GM21360 (cell line): ENCODE data around the gene ADAM11.

Source experiments
- ATAC-seq: cut with Tn5 transposase; IDR thresholded peaks from one replicate; pipeline ENCODE4 v1.9.1; 2021; ENCODE audit warnings: mild to moderate bottlenecking, moderate library complexity; ENCODE audit not compliant: unreplicated experiment

ADAM11 gene

DNA sequence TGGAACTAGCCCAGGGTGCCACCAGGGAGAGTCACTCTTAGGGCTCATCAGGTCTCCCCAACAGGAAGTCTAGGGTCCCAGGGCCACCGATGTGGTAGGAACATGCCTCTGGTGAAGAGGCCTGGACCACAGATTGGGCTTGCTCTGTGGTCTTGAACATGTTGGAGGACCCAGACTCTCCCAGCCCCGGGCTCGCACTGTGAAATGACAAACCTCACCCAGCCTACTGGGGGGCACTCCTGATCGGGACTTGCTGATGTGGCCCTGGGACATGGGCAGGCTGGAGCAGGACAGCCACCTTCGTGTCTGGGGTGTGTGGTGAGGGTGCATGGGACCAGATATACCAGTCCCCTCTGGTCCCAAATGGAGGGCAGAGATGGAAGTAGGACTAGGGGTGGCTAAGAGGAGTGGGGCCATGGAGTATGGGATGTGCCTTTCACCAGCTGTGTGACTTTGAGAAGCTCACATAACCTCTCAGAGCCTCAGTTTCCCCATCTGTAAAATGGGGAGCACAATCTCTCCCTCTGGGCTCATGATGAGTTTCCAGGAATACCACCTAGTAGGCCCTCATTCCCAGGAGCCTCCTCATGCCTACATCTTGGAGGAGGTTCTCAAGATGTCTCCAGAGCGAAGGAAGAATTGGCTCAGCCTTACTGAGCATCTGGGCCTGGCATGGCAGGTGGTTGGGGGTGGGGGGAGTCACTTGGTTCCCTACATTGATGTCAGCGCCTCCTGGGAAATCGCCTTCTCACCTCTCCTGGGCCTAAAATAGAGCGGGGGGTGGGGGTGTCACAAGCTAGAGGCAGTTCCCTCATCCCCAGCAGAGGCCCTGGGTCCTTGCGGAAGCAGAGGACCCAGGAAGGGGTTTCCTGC is 1.5 kb upstream of the ADAM11 start:
- no peak for ATAC-seq

DNA sequence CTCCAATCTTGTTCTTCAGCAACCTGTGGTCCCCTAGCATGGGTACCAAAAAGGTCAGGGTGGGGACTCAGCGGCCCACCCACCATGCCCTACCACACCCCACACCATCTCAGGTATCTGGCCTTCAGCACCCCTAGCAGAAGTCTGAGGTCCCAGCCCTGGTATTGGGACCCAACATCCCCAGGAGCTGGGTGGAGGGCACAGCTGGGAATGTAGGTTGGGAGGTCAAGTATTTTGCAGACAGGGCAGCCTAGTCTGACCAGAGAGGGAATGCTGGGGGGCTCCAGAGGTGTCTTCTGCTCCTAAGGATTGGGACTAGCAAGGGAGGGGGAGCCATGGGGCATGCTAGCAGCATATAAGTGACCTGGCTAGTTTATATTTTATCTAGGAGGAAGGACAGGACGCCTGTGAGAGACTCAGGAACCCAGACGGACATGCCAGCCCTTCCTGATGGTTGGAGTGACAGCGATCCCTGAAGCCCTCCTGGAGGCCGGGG is 822 bp upstream of the ADAM11 start:
- ATAC-seq, result no peak

- ATAC-seq, result no peak
Observed at GRCh38 chr17:44759086-44759915, 513 bp downstream of the ADAM11 start.

- ATAC-seq, result no peak
Observed at GRCh38 chr17:44759916-44760243, 1.1 kb downstream of the ADAM11 start.

DNA sequence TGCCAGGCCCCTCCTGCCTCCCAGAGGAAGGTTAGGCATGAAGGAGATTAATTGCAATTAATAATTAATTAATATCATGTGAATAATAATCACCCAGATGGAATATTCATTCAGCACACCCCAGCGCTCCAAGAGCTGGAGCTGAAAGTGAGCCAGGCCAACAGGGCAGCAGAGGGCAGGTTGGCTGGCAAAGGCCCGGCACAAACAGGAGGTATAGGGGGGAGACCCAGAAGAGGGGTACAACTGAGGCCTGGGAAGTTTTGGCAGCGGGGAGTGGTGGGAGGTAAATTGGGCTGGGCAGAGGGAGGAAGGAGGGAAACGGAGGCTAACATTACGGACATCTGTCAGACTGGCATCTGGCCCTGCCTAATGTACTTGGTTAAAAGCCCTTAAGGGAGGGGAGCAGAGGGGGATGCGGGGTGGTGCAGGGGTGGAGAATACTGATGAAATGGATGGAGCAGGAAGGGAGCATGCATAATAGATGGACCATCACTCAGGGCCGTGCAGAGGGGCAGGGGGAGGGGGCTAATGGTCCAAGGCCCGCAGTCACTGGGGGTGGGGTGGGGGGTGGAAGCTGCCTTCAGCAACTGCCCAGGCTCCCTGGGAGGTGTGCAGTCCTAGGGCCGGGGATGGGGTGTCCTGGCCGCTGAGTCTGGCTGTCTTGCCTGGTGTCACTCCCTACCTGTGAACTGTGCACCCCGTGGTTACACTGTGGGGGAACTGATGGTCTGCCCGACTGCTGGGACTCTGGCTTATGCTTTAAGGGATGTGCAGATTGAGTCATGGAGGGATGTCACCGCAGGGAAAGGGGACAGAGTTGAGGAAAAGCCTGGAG is 1.9 kb downstream of the ADAM11 start:
- ATAC-seq, result no peak

- ATAC-seq, result no peak
Observed at GRCh38 chr17:44761932-44762810, 3.4 kb downstream of the ADAM11 start.

- no peak for ATAC-seq
Observed at GRCh38 chr17:44763170-44763569, 4.4 kb downstream of the ADAM11 start.

DNA sequence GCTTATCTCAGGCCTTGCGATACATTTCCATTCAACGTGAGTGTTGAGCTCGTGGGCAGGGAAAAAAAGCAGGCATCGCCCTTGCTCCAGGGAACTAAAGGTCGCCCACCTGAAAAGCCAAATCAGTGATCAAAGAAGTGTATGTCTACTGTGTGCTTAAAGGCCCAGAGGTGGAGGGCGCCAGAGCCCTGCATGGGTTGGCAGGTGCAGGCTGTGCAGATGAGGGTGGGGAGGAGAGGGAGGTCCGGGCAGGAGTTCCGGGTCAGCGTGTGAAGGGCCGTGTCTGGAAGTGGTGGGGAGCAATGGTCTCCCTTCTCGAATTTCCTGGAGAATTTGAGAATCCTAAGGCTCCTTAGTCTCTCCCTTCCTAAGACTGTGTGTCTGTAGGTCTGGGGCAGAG is 7.2 kb downstream of the ADAM11 start:
- no peak for ATAC-seq

- no peak for ATAC-seq
Observed at GRCh38 chr17:44766409-44767038, 7.7 kb downstream of the ADAM11 start.

- no peak for ATAC-seq
Observed at GRCh38 chr17:44767493-44767892, 8.7 kb downstream of the ADAM11 start.

DNA sequence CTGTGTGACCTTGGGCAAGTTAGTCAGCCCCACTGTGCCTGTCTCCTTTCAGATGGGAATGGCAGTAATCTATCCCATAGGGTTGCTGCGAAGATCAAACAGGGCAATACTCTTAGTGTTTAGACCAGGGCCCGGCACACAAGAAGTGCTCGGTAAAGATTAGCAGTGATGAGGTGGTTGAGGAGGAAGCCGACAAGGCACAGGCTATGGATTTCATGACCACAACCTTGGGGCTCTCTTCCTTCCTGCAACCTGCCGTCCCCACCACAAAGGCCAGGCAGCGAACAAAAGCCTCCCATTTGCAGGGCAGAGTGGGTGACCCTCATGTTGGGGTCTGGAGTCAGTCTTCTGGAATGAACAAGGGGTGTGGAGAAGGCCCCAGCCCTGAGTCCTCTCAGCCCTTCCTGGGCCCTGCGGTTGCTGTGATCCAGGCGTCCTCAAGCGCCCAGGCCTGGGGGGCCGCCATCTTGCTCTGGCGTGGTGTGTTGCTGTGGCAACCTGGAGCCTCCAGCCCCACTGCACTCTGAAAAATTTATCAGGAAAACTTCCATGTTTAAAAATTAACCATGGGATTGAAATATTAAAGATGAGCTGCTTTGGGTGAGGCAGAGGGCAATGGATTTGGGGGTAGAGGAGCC is 9.8 kb downstream of the ADAM11 start:
- no peak for ATAC-seq

- no peak for ATAC-seq
Observed at GRCh38 chr17:44769230-44769629, 10.4 kb downstream of the ADAM11 start.

GRCh38 chr17:44769647-44770084 is 10.9 kb downstream of the ADAM11 start:
- ATAC-seq, result no peak

GRCh38 chr17:44770166-44770925 is 11.6 kb downstream of the ADAM11 start:
- ATAC-seq, result no peak

DNA sequence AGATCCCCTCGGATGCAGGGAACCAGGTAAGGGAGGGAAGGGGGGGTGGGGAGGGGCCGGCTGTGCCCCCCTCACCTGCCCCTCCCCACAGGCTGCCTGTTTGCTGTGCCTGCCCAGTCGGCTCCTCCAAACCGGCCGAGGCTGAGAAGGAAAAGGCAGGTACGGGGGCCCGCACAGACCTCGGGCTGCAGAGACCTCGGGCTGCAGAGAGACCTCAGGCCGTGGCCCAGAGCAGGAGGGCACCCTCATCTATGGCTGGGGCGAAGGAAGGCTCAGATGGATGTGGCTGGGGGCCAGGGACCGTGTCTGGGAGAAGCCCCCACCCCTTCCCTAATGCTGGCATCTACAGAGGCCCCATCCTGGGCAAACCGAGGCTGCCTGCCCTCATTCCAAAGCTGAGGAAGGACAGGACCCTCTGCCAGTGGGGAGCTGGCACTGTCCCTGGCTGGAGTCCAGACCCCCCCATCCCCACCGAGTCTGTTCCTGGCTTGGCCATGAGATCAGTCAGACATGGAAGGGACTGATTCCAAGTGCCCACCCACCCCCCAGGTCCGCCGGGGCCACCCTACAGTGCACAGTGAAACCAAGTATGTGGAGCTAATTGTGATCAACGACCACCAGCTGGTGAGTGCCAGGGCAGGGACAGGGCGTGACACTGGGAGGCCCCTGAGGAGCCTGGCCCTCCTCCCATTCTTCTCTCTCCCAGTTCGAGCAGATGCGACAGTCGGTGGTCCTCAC is 13.7 kb downstream of the ADAM11 start:
- no peak for ATAC-seq

DNA sequence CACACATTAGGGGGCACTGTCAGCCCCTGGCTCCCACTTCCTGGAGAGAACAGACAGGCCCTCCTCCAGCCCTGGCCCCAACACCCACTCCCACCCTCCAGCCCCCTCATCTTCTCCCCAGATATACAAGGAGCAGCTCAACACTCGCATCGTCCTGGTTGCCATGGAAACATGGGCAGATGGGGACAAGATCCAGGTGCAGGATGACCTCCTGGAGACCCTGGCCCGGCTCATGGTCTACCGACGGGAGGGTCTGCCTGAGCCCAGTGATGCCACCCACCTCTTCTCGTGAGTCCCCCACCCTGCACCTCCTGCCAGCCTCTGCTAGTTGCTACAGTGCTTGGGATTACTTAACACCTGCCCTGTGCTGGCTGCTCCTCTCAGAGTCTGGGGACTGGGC is 14.4 kb downstream of the ADAM11 start:
- ATAC-seq, result no peak

- no peak for ATAC-seq
Observed at GRCh38 chr17:44774271-44775135, 15.7 kb downstream of the ADAM11 start.
